ENCODE results near the gene TOP3B. TPM values are rescaled to one million over a fixed set of nuclear protein-coding genes. Genes with fewer than 3 reads are reported as not detected.

Gene TOP3B
- total and polyA plus RNA-seq, 10 of the 15 experiments (the other 5 are each of a cell fraction or from before 2014, with no cell fraction given) = 0.60 to 47.3 (median 33.7) TPM

DNA sequence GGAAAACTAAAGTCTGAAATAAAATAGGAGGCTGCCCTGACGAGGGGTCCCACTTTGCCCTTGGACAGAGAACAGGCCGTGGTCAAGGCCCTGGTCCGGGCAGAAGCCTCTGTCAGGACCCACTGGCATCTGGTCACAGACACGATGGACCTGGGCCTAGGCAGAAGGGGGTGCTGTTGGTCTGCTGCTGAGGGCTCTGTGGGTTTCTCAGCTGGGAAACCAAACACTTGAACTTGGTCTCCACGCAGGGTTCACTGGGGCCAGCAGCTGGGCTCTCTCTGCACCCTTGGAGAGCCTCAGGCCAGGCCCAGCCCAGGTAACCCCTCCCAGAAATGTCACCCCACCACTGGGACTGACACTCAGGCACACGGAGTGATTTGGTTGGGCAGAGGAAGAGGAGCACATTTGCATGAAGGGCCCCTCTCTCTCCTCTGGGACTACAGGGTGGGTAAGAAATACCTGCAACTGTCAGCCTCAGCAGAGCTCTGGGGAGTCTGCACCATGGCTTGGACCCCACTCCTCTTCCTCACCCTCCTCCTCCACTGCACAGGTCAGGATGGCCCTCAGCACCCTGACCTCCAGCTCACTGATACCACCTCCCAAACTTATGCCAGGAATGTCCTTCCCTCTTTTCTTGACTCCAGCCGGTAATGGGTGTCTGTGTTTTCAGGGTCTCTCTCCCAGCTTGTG lies 48.1 kb upstream of the TOP3B start (continued):
- TF ChIP-seq, protein P1, sequence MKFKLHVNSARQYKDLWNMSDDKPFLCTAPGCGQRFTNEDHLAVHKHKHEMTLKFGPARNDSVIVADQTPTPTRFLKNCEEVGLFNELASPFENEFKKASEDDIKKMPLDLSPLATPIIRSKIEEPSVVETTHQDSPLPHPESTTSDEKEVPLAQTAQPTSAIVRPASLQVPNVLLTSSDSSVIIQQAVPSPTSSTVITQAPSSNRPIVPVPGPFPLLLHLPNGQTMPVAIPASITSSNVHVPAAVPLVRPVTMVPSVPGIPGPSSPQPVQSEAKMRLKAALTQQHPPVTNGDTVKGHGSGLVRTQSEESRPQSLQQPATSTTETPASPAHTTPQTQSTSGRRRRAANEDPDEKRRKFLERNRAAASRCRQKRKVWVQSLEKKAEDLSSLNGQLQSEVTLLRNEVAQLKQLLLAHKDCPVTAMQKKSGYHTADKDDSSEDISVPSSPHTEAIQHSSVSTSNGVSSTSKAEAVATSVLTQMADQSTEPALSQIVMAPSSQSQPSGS (IDR thresholded peaks at IDR 0.05; ENCODE audit: low read length) = no peak
- TF ChIP-seq, protein P2, sequence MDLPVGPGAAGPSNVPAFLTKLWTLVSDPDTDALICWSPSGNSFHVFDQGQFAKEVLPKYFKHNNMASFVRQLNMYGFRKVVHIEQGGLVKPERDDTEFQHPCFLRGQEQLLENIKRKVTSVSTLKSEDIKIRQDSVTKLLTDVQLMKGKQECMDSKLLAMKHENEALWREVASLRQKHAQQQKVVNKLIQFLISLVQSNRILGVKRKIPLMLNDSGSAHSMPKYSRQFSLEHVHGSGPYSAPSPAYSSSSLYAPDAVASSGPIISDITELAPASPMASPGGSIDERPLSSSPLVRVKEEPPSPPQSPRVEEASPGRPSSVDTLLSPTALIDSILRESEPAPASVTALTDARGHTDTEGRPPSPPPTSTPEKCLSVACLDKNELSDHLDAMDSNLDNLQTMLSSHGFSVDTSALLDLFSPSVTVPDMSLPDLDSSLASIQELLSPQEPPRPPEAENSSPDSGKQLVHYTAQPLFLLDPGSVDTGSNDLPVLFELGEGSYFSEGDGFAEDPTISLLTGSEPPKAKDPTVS (IDR thresholded peaks at IDR 0.05; ENCODE audit: low read depth, low read length) = no peak
- TF ChIP-seq BMI1 (IDR thresholded peaks at IDR 0.05; ENCODE audit: borderline replicate concordance) (no peak), CHD1 (IDR thresholded peaks at IDR 0.05; ENCODE audit: low read depth, low read length) (no peak), RAD51 (IDR thresholded peaks at IDR 0.05) (no peak), RBBP5 (conservative IDR thresholded peaks at IDR 0.05) (no peak), IKZF2 (IDR thresholded peaks at IDR 0.05) (peak in 1 of 2 experiments; percentile 33; a peak in 1 of 4 replicates), LARP7 (IDR thresholded peaks at IDR 0.05) (no peak), MEF2B (IDR thresholded peaks at IDR 0.05; ENCODE audit: partially characterized antibody, poor library complexity, severe bottlenecking) (peak; percentile 66), SMAD5 (IDR thresholded peaks at IDR 0.05; ENCODE audit: low read depth) (peak; percentile 98), SUZ12 (IDR thresholded peaks at IDR 0.05; ENCODE audit: unreplicated experiment) (no peak), STAT1 (conservative IDR thresholded peaks at IDR 0.05) (no peak; the same call in 1 of the 2 replicates), POLR2AphosphoS2 (IDR thresholded peaks at IDR 0.05; ENCODE audit: low read depth, low read length) (0 out of 2 replicates have a peak, but pooled peaks have one; percentile 43), POU2F2 (IDR thresholded peaks at IDR 0.05; ENCODE audit: borderline replicate concordance, low read depth, low read length) (peak; percentile 96)
- TF ChIP-seq, protein P3, sequence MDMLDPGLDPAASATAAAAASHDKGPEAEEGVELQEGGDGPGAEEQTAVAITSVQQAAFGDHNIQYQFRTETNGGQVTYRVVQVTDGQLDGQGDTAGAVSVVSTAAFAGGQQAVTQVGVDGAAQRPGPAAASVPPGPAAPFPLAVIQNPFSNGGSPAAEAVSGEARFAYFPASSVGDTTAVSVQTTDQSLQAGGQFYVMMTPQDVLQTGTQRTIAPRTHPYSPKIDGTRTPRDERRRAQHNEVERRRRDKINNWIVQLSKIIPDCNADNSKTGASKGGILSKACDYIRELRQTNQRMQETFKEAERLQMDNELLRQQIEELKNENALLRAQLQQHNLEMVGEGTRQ (IDR thresholded peaks at IDR 0.05; ENCODE audit: borderline replicate concordance, low read depth, low read length) = no peak
- TF ChIP-seq, protein P4, sequence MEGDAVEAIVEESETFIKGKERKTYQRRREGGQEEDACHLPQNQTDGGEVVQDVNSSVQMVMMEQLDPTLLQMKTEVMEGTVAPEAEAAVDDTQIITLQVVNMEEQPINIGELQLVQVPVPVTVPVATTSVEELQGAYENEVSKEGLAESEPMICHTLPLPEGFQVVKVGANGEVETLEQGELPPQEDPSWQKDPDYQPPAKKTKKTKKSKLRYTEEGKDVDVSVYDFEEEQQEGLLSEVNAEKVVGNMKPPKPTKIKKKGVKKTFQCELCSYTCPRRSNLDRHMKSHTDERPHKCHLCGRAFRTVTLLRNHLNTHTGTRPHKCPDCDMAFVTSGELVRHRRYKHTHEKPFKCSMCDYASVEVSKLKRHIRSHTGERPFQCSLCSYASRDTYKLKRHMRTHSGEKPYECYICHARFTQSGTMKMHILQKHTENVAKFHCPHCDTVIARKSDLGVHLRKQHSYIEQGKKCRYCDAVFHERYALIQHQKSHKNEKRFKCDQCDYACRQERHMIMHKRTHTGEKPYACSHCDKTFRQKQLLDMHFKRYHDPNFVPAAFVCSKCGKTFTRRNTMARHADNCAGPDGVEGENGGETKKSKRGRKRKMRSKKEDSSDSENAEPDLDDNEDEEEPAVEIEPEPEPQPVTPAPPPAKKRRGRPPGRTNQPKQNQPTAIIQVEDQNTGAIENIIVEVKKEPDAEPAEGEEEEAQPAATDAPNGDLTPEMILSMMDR (IDR thresholded peaks at IDR 0.05 in 2 of 3, conservative IDR thresholded peaks at IDR 0.05 in 1 of 3; ENCODE audit: control insufficient read depth in 2 of 3, extremely low read depth in 1 of 3, insufficient read depth in 1 of 3, low read depth in 3 of 3, low read length in 3 of 3) = peak; percentile 85 to 93 (median 88)
- TF ChIP-seq, protein P5, sequence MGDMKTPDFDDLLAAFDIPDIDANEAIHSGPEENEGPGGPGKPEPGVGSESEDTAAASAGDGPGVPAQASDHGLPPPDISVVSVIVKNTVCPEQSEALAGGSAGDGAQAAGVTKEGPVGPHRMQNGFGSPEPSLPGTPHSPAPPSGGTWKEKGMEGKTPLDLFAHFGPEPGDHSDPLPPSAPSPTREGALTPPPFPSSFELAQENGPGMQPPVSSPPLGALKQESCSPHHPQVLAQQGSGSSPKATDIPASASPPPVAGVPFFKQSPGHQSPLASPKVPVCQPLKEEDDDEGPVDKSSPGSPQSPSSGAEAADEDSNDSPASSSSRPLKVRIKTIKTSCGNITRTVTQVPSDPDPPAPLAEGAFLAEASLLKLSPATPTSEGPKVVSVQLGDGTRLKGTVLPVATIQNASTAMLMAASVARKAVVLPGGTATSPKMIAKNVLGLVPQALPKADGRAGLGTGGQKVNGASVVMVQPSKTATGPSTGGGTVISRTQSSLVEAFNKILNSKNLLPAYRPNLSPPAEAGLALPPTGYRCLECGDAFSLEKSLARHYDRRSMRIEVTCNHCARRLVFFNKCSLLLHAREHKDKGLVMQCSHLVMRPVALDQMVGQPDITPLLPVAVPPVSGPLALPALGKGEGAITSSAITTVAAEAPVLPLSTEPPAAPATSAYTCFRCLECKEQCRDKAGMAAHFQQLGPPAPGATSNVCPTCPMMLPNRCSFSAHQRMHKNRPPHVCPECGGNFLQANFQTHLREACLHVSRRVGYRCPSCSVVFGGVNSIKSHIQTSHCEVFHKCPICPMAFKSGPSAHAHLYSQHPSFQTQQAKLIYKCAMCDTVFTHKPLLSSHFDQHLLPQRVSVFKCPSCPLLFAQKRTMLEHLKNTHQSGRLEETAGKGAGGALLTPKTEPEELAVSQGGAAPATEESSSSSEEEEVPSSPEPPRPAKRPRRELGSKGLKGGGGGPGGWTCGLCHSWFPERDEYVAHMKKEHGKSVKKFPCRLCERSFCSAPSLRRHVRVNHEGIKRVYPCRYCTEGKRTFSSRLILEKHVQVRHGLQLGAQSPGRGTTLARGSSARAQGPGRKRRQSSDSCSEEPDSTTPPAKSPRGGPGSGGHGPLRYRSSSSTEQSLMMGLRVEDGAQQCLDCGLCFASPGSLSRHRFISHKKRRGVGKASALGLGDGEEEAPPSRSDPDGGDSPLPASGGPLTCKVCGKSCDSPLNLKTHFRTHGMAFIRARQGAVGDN (IDR thresholded peaks at IDR 0.05) = 0 out of 2 replicates have a peak, but pooled peaks have one; percentile 37
- TF ChIP-seq, protein P6, sequence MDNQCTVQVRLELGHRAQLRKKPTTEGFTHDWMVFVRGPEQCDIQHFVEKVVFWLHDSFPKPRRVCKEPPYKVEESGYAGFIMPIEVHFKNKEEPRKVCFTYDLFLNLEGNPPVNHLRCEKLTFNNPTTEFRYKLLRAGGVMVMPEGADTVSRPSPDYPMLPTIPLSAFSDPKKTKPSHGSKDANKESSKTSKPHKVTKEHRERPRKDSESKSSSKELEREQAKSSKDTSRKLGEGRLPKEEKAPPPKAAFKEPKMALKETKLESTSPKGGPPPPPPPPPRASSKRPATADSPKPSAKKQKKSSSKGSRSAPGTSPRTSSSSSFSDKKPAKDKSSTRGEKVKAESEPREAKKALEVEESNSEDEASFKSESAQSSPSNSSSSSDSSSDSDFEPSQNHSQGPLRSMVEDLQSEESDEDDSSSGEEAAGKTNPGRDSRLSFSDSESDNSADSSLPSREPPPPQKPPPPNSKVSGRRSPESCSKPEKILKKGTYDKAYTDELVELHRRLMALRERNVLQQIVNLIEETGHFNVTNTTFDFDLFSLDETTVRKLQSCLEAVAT (IDR thresholded peaks at IDR 0.05) = peak; percentile 74; the same call in 1 of the 2 replicates
